Measurements from ENCODE around the gene NEAT1. TPM values are rescaled to one million over a fixed set of nuclear protein-coding genes. Genes with fewer than 3 reads are reported as not detected.

NEAT1 gene
- total RNA-seq, 1 donor, result 818 TPM

- no peaks in the 10 kb centered on the region for H3K9me3 ChIP-seq (ENCODE audit: low read depth, low read length)
- H4K20me1 ChIP-seq (ENCODE audit: insufficient read depth, low read length), result peaks cover 97% of the 10 kb centered on the region
- no peak for DNase-seq (ENCODE audit: insufficient read length, low spot score, missing footprints)
- H3K4me3 ChIP-seq (ENCODE audit: insufficient read depth, low read length), result peak overlapping the region; percentile 77
- H3K79me2 ChIP-seq (ENCODE audit: insufficient read depth, low read length), result peaks cover 99% of the 10 kb centered on the region
- no peak overlapping the region for H2AFZ ChIP-seq (ENCODE audit: low read length)
- peaks cover 59% of the 10 kb centered on the region for H3K4me1 ChIP-seq (ENCODE audit: insufficient read depth, low read length)
- peaks cover 72% of the 10 kb centered on the region for H3K36me3 ChIP-seq (ENCODE audit: insufficient read depth, low read length)
- peak overlapping the region; percentile 84 for H3K4me2 ChIP-seq (ENCODE audit: insufficient read depth, low read length)
- H3K27me3 ChIP-seq (ENCODE audit: insufficient read depth, low read length), result no peaks in the 10 kb centered on the region
- H3K27ac ChIP-seq (ENCODE audit: low read depth, low read length), result peak overlapping the region; percentile 100
- TF ChIP-seq CTCF (IDR thresholded peaks at IDR 0.05; ENCODE audit: extremely low read depth, low read depth, low read length), result no peak
Measured at GRCh38 chr11:65429068-65429681, 6.6 kb downstream of the NEAT1 start.

GRCh38 chr11:65429724-65430405 is 7.3 kb downstream of the NEAT1 start:
- no peak for TF ChIP-seq CTCF (IDR thresholded peaks at IDR 0.05; ENCODE audit: extremely low read depth, low read depth, low read length)
- Histone ChIP-seq H3K27me3 (ENCODE audit: insufficient read depth, low read length) (no peaks in the 10 kb centered on the region), H4K20me1 (ENCODE audit: insufficient read depth, low read length) (peaks cover 97% of the 10 kb centered on the region), H3K79me2 (ENCODE audit: insufficient read depth, low read length) (peaks cover 99% of the 10 kb centered on the region), H3K4me1 (ENCODE audit: insufficient read depth, low read length) (peaks cover 66% of the 10 kb centered on the region), H3K27ac (ENCODE audit: low read depth, low read length) (peak overlapping the region; percentile 100), H2AFZ (ENCODE audit: low read length) (no peak overlapping the region), H3K36me3 (ENCODE audit: insufficient read depth, low read length) (peaks cover 72% of the 10 kb centered on the region), H3K4me2 (ENCODE audit: insufficient read depth, low read length) (peak overlapping the region; percentile 84), H3K9me3 (ENCODE audit: low read depth, low read length) (no peaks in the 10 kb centered on the region), H3K4me3 (ENCODE audit: insufficient read depth, low read length) (peak overlapping the region; percentile 77)
- no peak for DNase-seq (ENCODE audit: insufficient read length, low spot score, missing footprints)

GRCh38 chr11:65430406-65431217 is 8.0 kb downstream of the NEAT1 start:
- Histone ChIP-seq H3K79me2 (ENCODE audit: insufficient read depth, low read length) (peaks cover 99% of the 10 kb centered on the region), H4K20me1 (ENCODE audit: insufficient read depth, low read length) (peaks cover 97% of the 10 kb centered on the region), H3K4me1 (ENCODE audit: insufficient read depth, low read length) (peaks cover 73% of the 10 kb centered on the region), H3K27ac (ENCODE audit: low read depth, low read length) (peak overlapping the region; percentile 100), H3K9me3 (ENCODE audit: low read depth, low read length) (no peaks in the 10 kb centered on the region), H3K27me3 (ENCODE audit: insufficient read depth, low read length) (no peaks in the 10 kb centered on the region), H2AFZ (ENCODE audit: low read length) (no peak overlapping the region), H3K4me2 (ENCODE audit: insufficient read depth, low read length) (peak overlapping the region; percentile 84), H3K36me3 (ENCODE audit: insufficient read depth, low read length) (peaks cover 72% of the 10 kb centered on the region), H3K4me3 (ENCODE audit: insufficient read depth, low read length) (peak overlapping the region; percentile 77)
- no peak for DNase-seq (ENCODE audit: insufficient read length, low spot score, missing footprints)
- no peak for TF ChIP-seq CTCF (IDR thresholded peaks at IDR 0.05; ENCODE audit: extremely low read depth, low read depth, low read length)
